ENCODE measurements around the gene NUP210. TPM values are rescaled to one million over a fixed set of nuclear protein-coding genes. Genes with fewer than 3 reads are reported as not detected.

Gene NUP210
- total and polyA plus RNA-seq, 4 donors: 9.9 to 38.6 (median 22.9) TPM

DNA sequence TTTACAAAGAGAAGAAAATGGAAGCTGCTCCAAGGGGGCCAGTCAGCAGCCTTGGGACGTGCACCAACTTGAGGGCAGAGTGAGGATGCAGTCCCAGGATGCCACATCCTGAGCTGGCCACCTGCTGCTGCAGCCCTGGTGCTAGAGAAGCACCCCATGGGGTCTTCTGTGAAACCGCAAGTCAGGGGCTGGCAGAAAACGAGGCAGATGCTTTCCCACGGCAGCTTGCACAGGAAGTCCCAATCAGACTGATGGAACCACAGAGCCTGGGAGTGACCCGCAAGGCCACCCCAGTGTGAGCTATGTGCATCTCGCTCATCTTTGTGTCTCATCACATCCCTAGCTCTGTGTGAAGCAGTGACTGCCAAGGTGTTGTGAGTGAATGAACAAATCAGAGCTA is 76.5 kb downstream of the NUP210 start:
- H3K9me3 ChIP-seq (ENCODE audit: control insufficient read depth in 4 of 4, low read length in 3 of 4): no peaks in the 10 kb centered on the region
- no peak overlapping the region for H3K4me3 ChIP-seq (ENCODE audit: low read depth in 1 of 3, low read length in 3 of 3)
- TF ChIP-seq JUND (IDR thresholded peaks at IDR 0.05) (no peak), FOXA1 (IDR thresholded peaks at IDR 0.05) (no peak), HNF4A (conservative IDR thresholded peaks at IDR 0.05) (no peak)
- no peaks in the 10 kb centered on the region for H3K27me3 ChIP-seq (ENCODE audit: control insufficient read depth in 4 of 4, insufficient read depth in 4 of 4, low read length in 3 of 4)
- no peak overlapping the region for H3K9ac ChIP-seq (ENCODE audit: low read depth in 1 of 2, low read length in 2 of 2)
- no peak for DNase-seq (ENCODE audit: low spot score)
- H3K27ac ChIP-seq (ENCODE audit: low read depth in 1 of 2, low read length in 2 of 2): no peak overlapping the region
- no peaks in the 10 kb centered on the region for H3K4me1 ChIP-seq (ENCODE audit: control insufficient read depth in 4 of 4, insufficient read depth in 4 of 4, low read length in 3 of 4)
- H3K36me3 ChIP-seq (ENCODE audit: control insufficient read depth in 4 of 4, insufficient read depth in 3 of 4, low read depth in 1 of 4, low read length in 3 of 4): peaks cover 0 to 70% (median 25%) of the 10 kb centered on the region in 4 donors
- WGBS: 90% methylated on average over 6 of the region's 6 CpGs

GRCh38 chr3:13341229-13341905 is 78.8 kb downstream of the NUP210 start:
- no peak for TF ChIP-seq YY1 (IDR thresholded peaks at IDR 0.05)
- H3K27me3 ChIP-seq (ENCODE audit: control insufficient read depth in 4 of 4, insufficient read depth in 4 of 4, low read length in 3 of 4): no peaks in the 10 kb centered on the region
- H3K9me3 ChIP-seq (ENCODE audit: control insufficient read depth in 4 of 4, low read length in 3 of 4): no peaks in the 10 kb centered on the region
- H3K9ac ChIP-seq (ENCODE audit: low read depth in 1 of 2, low read length in 2 of 2): no peak overlapping the region
- WGBS: 96% methylated on average over 7 of the region's 7 CpGs
- H3K4me3 ChIP-seq (ENCODE audit: low read depth in 1 of 3, low read length in 3 of 3): no peak overlapping the region
- no peak for DNase-seq (ENCODE audit: low spot score)
- no peak overlapping the region for H3K27ac ChIP-seq (ENCODE audit: low read depth in 1 of 2, low read length in 2 of 2)
- H3K36me3 ChIP-seq (ENCODE audit: control insufficient read depth in 4 of 4, insufficient read depth in 3 of 4, low read depth in 1 of 4, low read length in 3 of 4): peaks cover 3 to 73% (median 17%) of the 10 kb centered on the region in 4 donors
- no peaks in the 10 kb centered on the region for H3K4me1 ChIP-seq (ENCODE audit: control insufficient read depth in 4 of 4, insufficient read depth in 4 of 4, low read length in 3 of 4)

GRCh38 chr3:13339833-13340232 is 80.3 kb downstream of the NUP210 start:
- Histone ChIP-seq H3K36me3 (ENCODE audit: control insufficient read depth in 4 of 4, insufficient read depth in 3 of 4, low read depth in 1 of 4, low read length in 3 of 4) (peaks cover 3 to 78% (median 25%) of the 10 kb centered on the region in 4 donors), H3K4me3 (ENCODE audit: low read depth in 1 of 3, low read length in 3 of 3) (no peak overlapping the region), H3K27ac (ENCODE audit: low read depth in 1 of 2, low read length in 2 of 2) (no peak overlapping the region), H3K27me3 (ENCODE audit: control insufficient read depth in 4 of 4, insufficient read depth in 4 of 4, low read length in 3 of 4) (no peaks in the 10 kb centered on the region), H3K4me1 (ENCODE audit: control insufficient read depth in 4 of 4, insufficient read depth in 4 of 4, low read length in 3 of 4) (no peaks in the 10 kb centered on the region), H3K9me3 (ENCODE audit: control insufficient read depth in 4 of 4, low read length in 3 of 4) (no peaks in the 10 kb centered on the region), H3K9ac (ENCODE audit: low read depth in 1 of 2, low read length in 2 of 2) (no peak overlapping the region)
- TF ChIP-seq NR2F2 (IDR thresholded peaks at IDR 0.05) (no peak), RXRA (IDR thresholded peaks at IDR 0.05) (no peak), HNF4A (conservative IDR thresholded peaks at IDR 0.05) (no peak), FOXA1 (IDR thresholded peaks at IDR 0.05) (no peak), YY1 (IDR thresholded peaks at IDR 0.05) (no peak), FOXA2 (IDR thresholded peaks at IDR 0.05) (no peak), MAX (IDR thresholded peaks at IDR 0.05) (no peak), GABPA (IDR thresholded peaks at IDR 0.05 in 1 of 2, conservative IDR thresholded peaks at IDR 0.05 in 1 of 2) (no peak), SP1 (IDR thresholded peaks at IDR 0.05) (no peak), ZBTB33 (IDR thresholded peaks at IDR 0.05) (no peak), ATF3 (IDR thresholded peaks at IDR 0.05) (no peak), EGR1 (IDR thresholded peaks at IDR 0.05; ENCODE audit: low read depth in 2 of 2) (no peak)
- TF ChIP-seq, protein P1, sequence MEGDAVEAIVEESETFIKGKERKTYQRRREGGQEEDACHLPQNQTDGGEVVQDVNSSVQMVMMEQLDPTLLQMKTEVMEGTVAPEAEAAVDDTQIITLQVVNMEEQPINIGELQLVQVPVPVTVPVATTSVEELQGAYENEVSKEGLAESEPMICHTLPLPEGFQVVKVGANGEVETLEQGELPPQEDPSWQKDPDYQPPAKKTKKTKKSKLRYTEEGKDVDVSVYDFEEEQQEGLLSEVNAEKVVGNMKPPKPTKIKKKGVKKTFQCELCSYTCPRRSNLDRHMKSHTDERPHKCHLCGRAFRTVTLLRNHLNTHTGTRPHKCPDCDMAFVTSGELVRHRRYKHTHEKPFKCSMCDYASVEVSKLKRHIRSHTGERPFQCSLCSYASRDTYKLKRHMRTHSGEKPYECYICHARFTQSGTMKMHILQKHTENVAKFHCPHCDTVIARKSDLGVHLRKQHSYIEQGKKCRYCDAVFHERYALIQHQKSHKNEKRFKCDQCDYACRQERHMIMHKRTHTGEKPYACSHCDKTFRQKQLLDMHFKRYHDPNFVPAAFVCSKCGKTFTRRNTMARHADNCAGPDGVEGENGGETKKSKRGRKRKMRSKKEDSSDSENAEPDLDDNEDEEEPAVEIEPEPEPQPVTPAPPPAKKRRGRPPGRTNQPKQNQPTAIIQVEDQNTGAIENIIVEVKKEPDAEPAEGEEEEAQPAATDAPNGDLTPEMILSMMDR (IDR thresholded peaks at IDR 0.05; ENCODE audit: low read depth, low read length, missing input control): no peak
- no peak for DNase-seq (ENCODE audit: low spot score)
- 97% methylated on average over 20 of the region's 20 CpGs for WGBS

All from liver (tissue), 9 donors.